ENCODE results near the gene ARHGAP26.

ARHGAP26 gene

GRCh38 chr5:142937374-142937773, 167.2 kb downstream of the ARHGAP26 start:
- Histone ChIP-seq H3K9me3 (ENCODE audit: control insufficient read depth in 1 of 2, low read length in 2 of 2) (no peaks in the 10 kb centered on the region), H3K4me1 (ENCODE audit: control insufficient read depth in 1 of 2, insufficient read depth in 2 of 2, low read length in 2 of 2) (peaks cover 0 to 3% of the 10 kb centered on the region in 2 donors), H3K27me3 (ENCODE audit: control insufficient read depth in 1 of 2, insufficient read depth in 2 of 2, low read length in 2 of 2) (no peaks in the 10 kb centered on the region), H3K9ac (ENCODE audit: low read depth in 1 of 2, low read length in 2 of 2) (no peak overlapping the region), H3K4me3 (ENCODE audit: low read depth in 1 of 2, low read length in 2 of 2) (no peak overlapping the region), H3K36me3 (ENCODE audit: control insufficient read depth in 1 of 2, insufficient read depth in 2 of 2, low read length in 2 of 2) (peaks cover 7 to 15% of the 10 kb centered on the region in 2 donors), H3K27ac (ENCODE audit: low read depth, low read length) (no peak overlapping the region)

- Histone ChIP-seq H3K27ac (ENCODE audit: low read depth, low read length) (no peak overlapping the region), H3K9me3 (ENCODE audit: control insufficient read depth in 1 of 2, low read length in 2 of 2) (no peaks in the 10 kb centered on the region), H3K36me3 (ENCODE audit: control insufficient read depth in 1 of 2, insufficient read depth in 2 of 2, low read length in 2 of 2) (peaks cover 3 to 6% of the 10 kb centered on the region in 2 donors), H3K4me1 (ENCODE audit: control insufficient read depth in 1 of 2, insufficient read depth in 2 of 2, low read length in 2 of 2) (peaks cover 0 to 3% of the 10 kb centered on the region in 2 donors), H3K27me3 (ENCODE audit: control insufficient read depth in 1 of 2, insufficient read depth in 2 of 2, low read length in 2 of 2) (no peaks in the 10 kb centered on the region), H3K9ac (ENCODE audit: low read depth in 1 of 2, low read length in 2 of 2) (no peak overlapping the region), H3K4me3 (ENCODE audit: low read depth in 1 of 2, low read length in 2 of 2) (no peak overlapping the region)
Observed at GRCh38 chr5:142938266-142938880, 168.2 kb downstream of the ARHGAP26 start.

- Histone ChIP-seq H3K4me1 (ENCODE audit: control insufficient read depth in 1 of 2, insufficient read depth in 2 of 2, low read length in 2 of 2) (peaks cover 0 to 3% of the 10 kb centered on the region in 2 donors), H3K9me3 (ENCODE audit: control insufficient read depth in 1 of 2, low read length in 2 of 2) (no peaks in the 10 kb centered on the region), H3K27me3 (ENCODE audit: control insufficient read depth in 1 of 2, insufficient read depth in 2 of 2, low read length in 2 of 2) (no peaks in the 10 kb centered on the region), H3K4me3 (ENCODE audit: low read depth in 1 of 2, low read length in 2 of 2) (no peak overlapping the region), H3K27ac (ENCODE audit: low read depth, low read length) (no peak overlapping the region), H3K36me3 (ENCODE audit: control insufficient read depth in 1 of 2, insufficient read depth in 2 of 2, low read length in 2 of 2) (peaks cover 0 to 3% of the 10 kb centered on the region in 2 donors), H3K9ac (ENCODE audit: low read depth in 1 of 2, low read length in 2 of 2) (no peak overlapping the region)
Observed at GRCh38 chr5:142939006-142939405, 168.8 kb downstream of the ARHGAP26 start.

GRCh38 chr5:142939884-142940283, 169.7 kb downstream of the ARHGAP26 start:
- Histone ChIP-seq H3K27ac (ENCODE audit: low read depth, low read length) (no peak overlapping the region), H3K4me1 (ENCODE audit: control insufficient read depth in 1 of 2, insufficient read depth in 2 of 2, low read length in 2 of 2) (peaks cover 0 to 3% of the 10 kb centered on the region in 2 donors), H3K9me3 (ENCODE audit: control insufficient read depth in 1 of 2, low read length in 2 of 2) (no peaks in the 10 kb centered on the region)

GRCh38 chr5:142941245-142941644, 171.1 kb downstream of the ARHGAP26 start:
- no peak overlapping the region for H3K27ac ChIP-seq (ENCODE audit: low read depth, low read length)
- no peak overlapping the region for H3K9ac ChIP-seq (ENCODE audit: low read depth in 1 of 2, low read length in 2 of 2)
- no peaks in the 10 kb centered on the region for H3K4me1 ChIP-seq (ENCODE audit: control insufficient read depth in 1 of 2, insufficient read depth in 2 of 2, low read length in 2 of 2)
- H3K9me3 ChIP-seq (ENCODE audit: control insufficient read depth in 1 of 2, low read length in 2 of 2): no peaks in the 10 kb centered on the region
- peaks cover 0 to 3% of the 10 kb centered on the region in 2 donors for H3K36me3 ChIP-seq (ENCODE audit: control insufficient read depth in 1 of 2, insufficient read depth in 2 of 2, low read length in 2 of 2)
- H3K4me3 ChIP-seq (ENCODE audit: low read depth in 1 of 2, low read length in 2 of 2): no peak overlapping the region
- no peaks in the 10 kb centered on the region for H3K27me3 ChIP-seq (ENCODE audit: control insufficient read depth in 1 of 2, insufficient read depth in 2 of 2, low read length in 2 of 2)

More at GRCh38 chr5:142939884-142940283, 169.7 kb downstream of the ARHGAP26 start:
- peaks cover 0 to 3% of the 10 kb centered on the region in 2 donors for H3K36me3 ChIP-seq (ENCODE audit: control insufficient read depth in 1 of 2, insufficient read depth in 2 of 2, low read length in 2 of 2)
- H3K9ac ChIP-seq (ENCODE audit: low read depth in 1 of 2, low read length in 2 of 2): no peak overlapping the region
- no peaks in the 10 kb centered on the region for H3K27me3 ChIP-seq (ENCODE audit: control insufficient read depth in 1 of 2, insufficient read depth in 2 of 2, low read length in 2 of 2)
- no peak overlapping the region for H3K4me3 ChIP-seq (ENCODE audit: low read depth in 1 of 2, low read length in 2 of 2)

GRCh38 chr5:142942901-142943300, 172.7 kb downstream of the ARHGAP26 start:
- Histone ChIP-seq H3K9ac (ENCODE audit: low read depth in 1 of 2, low read length in 2 of 2) (no peak overlapping the region), H3K27ac (ENCODE audit: low read depth, low read length) (no peak overlapping the region), H3K9me3 (ENCODE audit: control insufficient read depth in 1 of 2, low read length in 2 of 2) (no peaks in the 10 kb centered on the region), H3K36me3 (ENCODE audit: control insufficient read depth in 1 of 2, insufficient read depth in 2 of 2, low read length in 2 of 2) (peaks cover 0 to 3% of the 10 kb centered on the region in 2 donors), H3K27me3 (ENCODE audit: control insufficient read depth in 1 of 2, insufficient read depth in 2 of 2, low read length in 2 of 2) (no peaks in the 10 kb centered on the region), H3K4me1 (ENCODE audit: control insufficient read depth in 1 of 2, insufficient read depth in 2 of 2, low read length in 2 of 2) (no peaks in the 10 kb centered on the region), H3K4me3 (ENCODE audit: low read depth in 1 of 2, low read length in 2 of 2) (no peak overlapping the region)

GRCh38 chr5:142944140-142944539, 174.0 kb downstream of the ARHGAP26 start:
- Histone ChIP-seq H3K4me1 (ENCODE audit: control insufficient read depth in 1 of 2, insufficient read depth in 2 of 2, low read length in 2 of 2) (no peaks in the 10 kb centered on the region), H3K27ac (ENCODE audit: low read depth, low read length) (no peak overlapping the region), H3K36me3 (ENCODE audit: control insufficient read depth in 1 of 2, insufficient read depth in 2 of 2, low read length in 2 of 2) (peaks cover 0 to under 1% of the 10 kb centered on the region in 2 donors), H3K9ac (ENCODE audit: low read depth in 1 of 2, low read length in 2 of 2) (no peak overlapping the region), H3K27me3 (ENCODE audit: control insufficient read depth in 1 of 2, insufficient read depth in 2 of 2, low read length in 2 of 2) (no peaks in the 10 kb centered on the region), H3K4me3 (ENCODE audit: low read depth in 1 of 2, low read length in 2 of 2) (no peak overlapping the region), H3K9me3 (ENCODE audit: control insufficient read depth in 1 of 2, low read length in 2 of 2) (no peaks in the 10 kb centered on the region)

GRCh38 chr5:142945321-142945720, 175.1 kb downstream of the ARHGAP26 start:
- Histone ChIP-seq H3K27ac (ENCODE audit: low read depth, low read length) (no peak overlapping the region), H3K4me3 (ENCODE audit: low read depth in 1 of 2, low read length in 2 of 2) (no peak overlapping the region), H3K9me3 (ENCODE audit: control insufficient read depth in 1 of 2, low read length in 2 of 2) (no peaks in the 10 kb centered on the region), H3K9ac (ENCODE audit: low read depth in 1 of 2, low read length in 2 of 2) (no peak overlapping the region), H3K4me1 (ENCODE audit: control insufficient read depth in 1 of 2, insufficient read depth in 2 of 2, low read length in 2 of 2) (no peaks in the 10 kb centered on the region), H3K27me3 (ENCODE audit: control insufficient read depth in 1 of 2, insufficient read depth in 2 of 2, low read length in 2 of 2) (no peaks in the 10 kb centered on the region), H3K36me3 (ENCODE audit: control insufficient read depth in 1 of 2, insufficient read depth in 2 of 2, low read length in 2 of 2) (no peaks in the 10 kb centered on the region)

- Histone ChIP-seq H3K9ac (ENCODE audit: low read depth in 1 of 2, low read length in 2 of 2) (no peak overlapping the region), H3K4me1 (ENCODE audit: control insufficient read depth in 1 of 2, insufficient read depth in 2 of 2, low read length in 2 of 2) (no peaks in the 10 kb centered on the region), H3K27me3 (ENCODE audit: control insufficient read depth in 1 of 2, insufficient read depth in 2 of 2, low read length in 2 of 2) (no peaks in the 10 kb centered on the region), H3K9me3 (ENCODE audit: control insufficient read depth in 1 of 2, low read length in 2 of 2) (no peaks in the 10 kb centered on the region), H3K27ac (ENCODE audit: low read depth, low read length) (no peak overlapping the region), H3K4me3 (ENCODE audit: low read depth in 1 of 2, low read length in 2 of 2) (no peak overlapping the region), H3K36me3 (ENCODE audit: control insufficient read depth in 1 of 2, insufficient read depth in 2 of 2, low read length in 2 of 2) (no peaks in the 10 kb centered on the region)
Observed at GRCh38 chr5:142945845-142946244, 175.7 kb downstream of the ARHGAP26 start.

- H3K4me1 ChIP-seq (ENCODE audit: control insufficient read depth in 1 of 2, insufficient read depth in 2 of 2, low read length in 2 of 2): no peaks in the 10 kb centered on the region
- H3K9ac ChIP-seq (ENCODE audit: low read depth in 1 of 2, low read length in 2 of 2): no peak overlapping the region
- no peaks in the 10 kb centered on the region for H3K36me3 ChIP-seq (ENCODE audit: control insufficient read depth in 1 of 2, insufficient read depth in 2 of 2, low read length in 2 of 2)
- no peaks in the 10 kb centered on the region for H3K27me3 ChIP-seq (ENCODE audit: control insufficient read depth in 1 of 2, insufficient read depth in 2 of 2, low read length in 2 of 2)
- no peak overlapping the region for H3K4me3 ChIP-seq (ENCODE audit: low read depth in 1 of 2, low read length in 2 of 2)
- no peak overlapping the region for H3K27ac ChIP-seq (ENCODE audit: low read depth, low read length)
- no peaks in the 10 kb centered on the region for H3K9me3 ChIP-seq (ENCODE audit: control insufficient read depth in 1 of 2, low read length in 2 of 2)
Observed at GRCh38 chr5:142946547-142947426, 176.6 kb downstream of the ARHGAP26 start.

Data from duodenal mucosa (tissue), 2 donors.